IPS-18c (cell line): ENCODE measurements around the gene GATD1.

Source experiments
- H3K4me3 ChIP-seq: 2 replicates; pipeline ENCODE4 v1.7.0; 2013; ENCODE audit warnings: low read depth, mild to moderate bottlenecking, low read length, moderate library complexity; ENCODE audit not compliant: insufficient read depth
- H3K9me3 ChIP-seq: one replicate; pipeline ENCODE4 v1.6.1; 2013; ENCODE audit warnings: mild to moderate bottlenecking, low read length, moderate library complexity; ENCODE audit not compliant: control insufficient read depth, insufficient read depth

GATD1 gene

GRCh38 chr11:726278-727220 lies 50.7 kb downstream of the GATD1 start:
- Histone ChIP-seq H3K9me3 (peaks cover 2% of the 10 kb centered on the region), H3K4me3 (peak overlapping the region; percentile 47)

- H3K4me3 ChIP-seq = peak overlapping the region; percentile 41
- peaks cover 2% of the 10 kb centered on the region for H3K9me3 ChIP-seq
Measured at GRCh38 chr11:725624-726202, 51.6 kb downstream of the GATD1 start.

GRCh38 chr11:724778-725386 lies 52.4 kb downstream of the GATD1 start:
- H3K4me3 ChIP-seq = no peak overlapping the region
- H3K9me3 ChIP-seq = peaks cover 2% of the 10 kb centered on the region

- H3K4me3 ChIP-seq = no peak overlapping the region
- peaks cover 2% of the 10 kb centered on the region for H3K9me3 ChIP-seq
Measured at GRCh38 chr11:724049-724777, 53.1 kb downstream of the GATD1 start.

DNA sequence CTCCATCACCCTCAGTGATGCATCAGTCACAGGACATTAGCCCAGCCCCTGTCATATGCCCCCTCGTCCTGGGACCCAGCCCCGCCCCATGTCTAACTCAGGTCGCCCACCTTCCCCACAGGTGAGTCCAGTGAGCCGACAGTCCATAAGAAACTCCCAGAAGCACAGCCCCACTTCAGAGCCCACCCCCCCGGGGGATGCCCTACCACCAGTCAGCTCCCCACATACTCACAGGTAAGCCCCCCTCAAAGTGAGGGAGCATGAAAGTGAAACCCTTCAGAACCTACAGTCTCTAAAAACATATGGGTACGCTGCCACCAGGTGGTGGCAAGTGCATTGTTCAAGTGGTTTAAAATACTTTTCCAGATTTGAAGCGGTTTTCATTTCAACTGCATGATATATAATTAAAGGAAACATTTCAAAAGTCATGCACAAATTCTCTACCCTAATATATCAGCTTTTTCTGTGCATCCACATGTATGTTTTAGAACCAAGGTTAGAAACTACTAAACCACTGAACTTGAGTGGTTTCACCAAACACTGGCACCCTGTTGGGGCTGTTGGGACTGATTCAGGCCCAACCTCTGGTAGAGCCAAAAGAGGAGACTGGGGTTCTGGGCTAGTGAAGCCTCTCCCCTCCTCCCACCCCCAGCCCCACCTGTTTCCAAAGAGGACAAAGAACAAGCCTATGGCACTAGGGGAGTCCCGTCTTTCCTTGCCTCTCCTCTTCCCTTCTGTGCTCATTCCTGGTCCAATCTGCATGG lies 54.0 kb downstream of the GATD1 start:
- Histone ChIP-seq H3K4me3 (no peak overlapping the region), H3K9me3 (peaks cover 2% of the 10 kb centered on the region)

GRCh38 chr11:722346-722811 lies 54.9 kb downstream of the GATD1 start:
- Histone ChIP-seq H3K4me3 (no peak overlapping the region), H3K9me3 (peaks cover 2% of the 10 kb centered on the region)

DNA sequence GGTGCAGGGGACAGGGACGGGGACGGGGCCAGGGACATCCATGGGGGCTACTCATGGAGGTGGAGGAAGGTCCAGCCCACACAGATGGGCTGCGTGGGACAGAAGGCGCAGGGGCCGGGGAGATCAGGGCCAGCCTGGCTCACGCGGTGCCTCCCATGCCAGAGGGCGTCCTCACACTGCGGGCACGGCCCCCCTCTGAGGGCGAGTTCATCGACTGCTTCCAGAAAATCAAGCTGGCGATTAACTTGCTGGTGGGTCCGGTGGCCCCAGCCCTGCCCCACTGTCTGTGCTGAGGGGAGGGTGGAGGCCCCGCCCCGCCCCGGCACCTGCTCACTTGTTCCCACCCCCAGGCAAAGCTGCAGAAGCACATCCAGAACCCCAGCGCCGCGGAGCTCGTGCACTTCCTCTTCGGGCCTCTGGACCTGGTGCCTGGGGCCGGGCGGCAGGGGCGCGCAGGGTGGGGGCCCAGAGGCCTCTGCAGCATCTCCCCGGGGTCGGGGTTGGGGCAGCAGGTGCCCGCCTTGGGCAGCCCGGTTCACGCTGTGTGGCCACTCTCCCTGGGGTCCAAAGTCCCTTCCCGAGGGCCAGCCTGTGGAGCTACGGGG lies 55.4 kb downstream of the GATD1 start:
- Histone ChIP-seq H3K9me3 (peaks cover 2% of the 10 kb centered on the region), H3K4me3 (no peak overlapping the region)

DNA sequence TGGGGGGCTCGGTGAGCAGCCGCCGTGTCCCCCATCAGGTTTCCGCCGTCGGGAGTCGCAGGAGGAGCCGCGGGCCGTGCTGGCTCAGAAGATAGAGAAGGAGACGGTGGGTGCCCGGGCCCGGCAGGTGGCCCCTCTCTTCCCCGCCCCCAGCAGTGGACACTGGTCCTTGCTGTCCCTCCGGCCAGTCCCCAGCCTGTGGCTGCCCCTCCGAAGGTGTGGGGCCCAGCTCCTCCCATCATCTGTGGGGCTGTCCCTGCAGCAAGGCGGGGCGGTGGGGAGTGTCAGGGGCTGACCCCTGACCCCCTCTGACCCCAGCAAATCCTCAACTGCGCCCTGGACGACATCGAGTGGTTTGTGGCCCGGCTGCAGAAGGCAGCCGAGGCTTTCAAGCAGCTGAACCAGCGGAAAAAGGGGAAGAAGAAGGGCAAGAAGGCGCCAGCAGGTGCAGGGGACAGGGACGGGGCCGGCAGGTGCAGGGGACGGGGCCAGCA lies 56.0 kb downstream of the GATD1 start:
- H3K9me3 ChIP-seq = peaks cover 2% of the 10 kb centered on the region
- no peak overlapping the region for H3K4me3 ChIP-seq

DNA sequence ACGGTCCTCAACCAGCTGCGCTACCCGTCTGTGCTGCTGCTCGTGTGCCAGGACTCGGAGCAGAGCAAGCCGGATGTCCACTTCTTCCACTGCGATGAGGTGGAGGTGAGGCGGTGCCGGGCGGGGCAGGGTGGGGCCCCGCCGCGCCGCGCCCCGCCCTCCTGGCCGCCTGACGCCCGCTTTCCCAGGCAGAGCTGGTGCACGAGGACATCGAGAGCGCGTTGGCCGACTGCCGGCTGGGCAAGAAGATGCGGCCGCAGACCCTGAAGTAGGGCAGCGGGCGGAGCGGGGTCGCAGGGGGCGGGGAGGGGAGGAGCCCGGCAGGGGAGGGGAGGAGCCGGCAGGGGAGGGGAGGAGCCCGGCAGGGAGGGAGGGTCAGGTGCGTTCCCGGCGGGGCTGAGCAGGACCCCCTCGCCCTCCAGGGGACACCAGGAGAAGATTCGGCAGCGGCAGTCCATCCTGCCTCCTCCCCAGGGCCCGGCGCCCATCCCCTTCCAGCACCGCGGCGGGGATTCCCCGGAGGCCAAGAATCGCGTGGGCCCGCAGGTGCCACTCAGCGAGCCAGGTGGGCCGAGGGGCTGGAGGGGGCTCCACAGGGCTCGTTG lies 56.5 kb downstream of the GATD1 start:
- Histone ChIP-seq H3K9me3 (peaks cover 2% of the 10 kb centered on the region), H3K4me3 (peak overlapping the region; percentile 4; the same call in 1 of the 2 replicates)

GRCh38 chr11:720017-720641 lies 57.2 kb downstream of the GATD1 start:
- H3K9me3 ChIP-seq = peaks cover 2% of the 10 kb centered on the region
- peak overlapping the region; percentile 4; the same call in 1 of the 2 replicates for H3K4me3 ChIP-seq

- Histone ChIP-seq H3K9me3 (peaks cover 2% of the 10 kb centered on the region), H3K4me3 (no peak overlapping the region)
Measured at GRCh38 chr11:719214-720016, 57.9 kb downstream of the GATD1 start.
